GM12878 (cell line): ENCODE results near the gene SORCS2.

ENCODE experiments used
- ATF2 ChIP-seq: IDR thresholded peaks from 2 replicates; pipeline ENCODE4 v1.6.1; 2012; ENCODE audit warnings: low read length, inconsistent platforms
- CTCF ChIP-seq, 3 experiments: IDR thresholded peaks in 2 of 3; conservative IDR thresholded peaks in 1 of 3; 2 replicates each; pipeline ENCODE4 v1.5.1; 2011; ENCODE audit warnings: low read depth in 3 of 3, low read length in 3 of 3, mild to moderate bottlenecking in 3 of 3, control low read depth in 2 of 3, moderate library complexity in 2 of 3, inconsistent platforms in 1 of 3, mixed read lengths in 1 of 3; ENCODE audit not compliant: control insufficient read depth in 2 of 3, insufficient read depth in 1 of 3; ENCODE audit errors: extremely low read depth in 1 of 3
- HDAC2 ChIP-seq: fragments of 200-600 bp; sonication (generic); IDR thresholded peaks from 2 replicates; pipeline ENCODE4 v1.6.1; 2017
- POLR2A ChIP-seq: IDR thresholded peaks from 2 replicates; pipeline ENCODE4 v1.6.1; 2011; ENCODE audit warnings: low read depth, mild to moderate bottlenecking, low read length
- POLR2AphosphoS2 ChIP-seq: IDR thresholded peaks from 2 replicates; pipeline ENCODE4 v1.6.1; 2011; ENCODE audit warnings: low read depth, mild to moderate bottlenecking, low read length, improper control_type of control experiment, moderate library complexity
- POLR2AphosphoS5 ChIP-seq: IDR thresholded peaks from 2 replicates; pipeline ENCODE4 v1.6.1; 2011; ENCODE audit warnings: mild to moderate bottlenecking, low read length, inconsistent platforms
- RAD51 ChIP-seq: fragments of 450-650 bp; IDR thresholded peaks from 2 replicates; pipeline ENCODE4 v1.6.1; 2016; ENCODE audit warnings: moderate library complexity, mild to moderate bottlenecking, inconsistent platforms
- RB1 ChIP-seq: fragments of 450-650 bp; formaldehyde crosslinking; IDR thresholded peaks from 2 replicates; pipeline ENCODE4 v1.6.1; 2017; ENCODE audit warnings: mild to moderate bottlenecking, borderline replicate concordance
- SMC3 ChIP-seq: IDR thresholded peaks from 2 replicates; pipeline ENCODE4 v1.6.1; 2011; ENCODE audit warnings: low read length, improper control_type of control experiment, borderline replicate concordance
- SUZ12 ChIP-seq: fragments of 200-600 bp; sonication (generic); IDR thresholded peaks from one replicate; pipeline ENCODE4 v1.6.1; 2018; ENCODE audit warnings: antibody characterized with exemption, mild to moderate bottlenecking; ENCODE audit not compliant: unreplicated experiment

- TF ChIP-seq HDAC2, result no peak
- no peak for TF ChIP-seq RB1
- TF ChIP-seq POLR2A, result no peak
- TF ChIP-seq SUZ12, result no peak
- no peak for TF ChIP-seq POLR2AphosphoS2
- no peak for TF ChIP-seq POLR2AphosphoS5
- no peak for TF ChIP-seq CTCF (IDR thresholded peaks at IDR 0.05 in 2 of 3, conservative IDR thresholded peaks at IDR 0.05 in 1 of 3; ENCODE audit: control insufficient read depth in 2 of 3, extremely low read depth in 1 of 3, insufficient read depth in 1 of 3, low read depth in 3 of 3, low read length in 3 of 3)
- TF ChIP-seq SMC3, result no peak
- no peak for TF ChIP-seq ATF2
- TF ChIP-seq RAD51, result no peak
These were observed 265.7 kb downstream of the SORCS2 start for GRCh38 chr4:7458066-7458425.
